Dedifferentiated amniotic fluid mesenchymal stem cell (primary cell): ENCODE data around the gene NFYA.

Experiments
- DNase-seq: peaks from one replicate; pipeline ENCODE4 v3.0.0-alpha.2; 2016; ENCODE audit errors: extremely low spot score

Gene NFYA

DNA sequence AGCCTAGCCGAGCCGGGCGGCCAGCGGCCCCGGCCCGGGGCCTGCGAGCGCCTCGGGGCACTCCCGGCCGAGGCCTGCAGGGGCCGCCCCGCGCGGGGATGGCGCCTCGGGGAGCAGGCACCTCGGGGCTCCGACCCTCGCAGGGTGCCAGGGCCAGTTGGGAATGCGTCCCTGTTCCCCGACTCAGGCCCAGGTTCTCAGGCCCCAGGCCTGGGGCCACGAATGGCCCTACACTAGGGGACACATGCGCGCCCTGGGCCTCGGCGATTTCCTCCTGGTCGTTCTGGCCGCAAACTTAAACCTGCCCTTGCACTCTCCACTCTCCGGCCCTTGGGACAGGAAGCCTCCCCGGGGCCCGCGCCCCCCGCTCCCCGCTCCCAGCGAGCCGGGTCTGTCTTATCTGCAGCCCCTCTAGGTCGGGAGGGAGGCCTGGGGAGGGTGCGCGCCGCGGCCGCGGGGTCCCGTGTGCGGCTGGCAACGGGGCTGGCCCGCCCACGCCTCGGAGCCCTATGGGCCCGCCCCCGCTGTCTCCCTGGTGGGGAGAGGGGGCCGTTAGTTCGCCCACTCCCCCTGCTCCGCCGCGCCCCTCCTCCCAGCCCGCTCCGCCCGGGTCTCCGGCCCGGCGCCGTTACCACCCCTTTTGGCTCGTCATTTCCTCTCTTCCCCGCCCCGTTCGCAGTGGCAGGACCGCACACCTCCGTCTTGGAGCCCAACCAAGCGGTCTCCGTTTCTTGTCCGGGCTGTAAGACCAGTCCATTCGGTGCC lies 611 bp downstream of the NFYA start:
- DNase-seq = peak; percentile 63

DNA sequence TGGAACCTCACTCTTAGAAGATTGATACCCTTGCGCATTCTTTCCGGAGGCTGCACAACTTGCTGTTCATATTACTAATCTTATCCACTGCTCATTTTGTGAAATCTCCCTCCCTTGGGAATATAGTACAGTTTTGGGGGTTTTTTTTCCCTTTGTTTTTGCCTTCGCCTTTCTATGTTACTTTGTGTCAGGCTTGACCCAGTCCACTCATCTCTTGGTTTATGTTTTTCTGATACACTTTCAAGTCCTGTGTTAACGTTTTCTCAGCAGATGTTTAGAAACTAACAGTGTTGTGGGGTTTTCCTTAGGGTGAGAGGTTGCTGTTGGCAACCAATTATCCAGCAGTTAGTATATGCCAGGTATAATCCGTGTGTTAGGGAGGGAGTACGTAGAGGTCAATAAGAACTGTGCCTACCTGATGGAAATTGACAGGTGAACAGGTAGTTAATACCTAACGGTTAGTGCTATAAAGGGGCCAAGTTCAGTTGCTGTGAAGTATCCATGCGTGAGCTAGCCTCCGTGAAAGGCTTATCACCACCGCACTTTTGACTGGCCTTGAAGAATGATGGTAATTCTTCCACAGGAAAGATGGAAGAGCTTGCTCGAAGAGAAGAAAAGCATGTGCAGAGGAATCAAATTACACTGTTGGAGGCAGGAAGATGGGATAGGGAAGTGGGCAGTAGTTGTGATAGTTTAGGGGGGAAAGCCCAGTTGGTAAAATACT lies 1.4 kb downstream of the NFYA start:
- DNase-seq = no peak

DNA sequence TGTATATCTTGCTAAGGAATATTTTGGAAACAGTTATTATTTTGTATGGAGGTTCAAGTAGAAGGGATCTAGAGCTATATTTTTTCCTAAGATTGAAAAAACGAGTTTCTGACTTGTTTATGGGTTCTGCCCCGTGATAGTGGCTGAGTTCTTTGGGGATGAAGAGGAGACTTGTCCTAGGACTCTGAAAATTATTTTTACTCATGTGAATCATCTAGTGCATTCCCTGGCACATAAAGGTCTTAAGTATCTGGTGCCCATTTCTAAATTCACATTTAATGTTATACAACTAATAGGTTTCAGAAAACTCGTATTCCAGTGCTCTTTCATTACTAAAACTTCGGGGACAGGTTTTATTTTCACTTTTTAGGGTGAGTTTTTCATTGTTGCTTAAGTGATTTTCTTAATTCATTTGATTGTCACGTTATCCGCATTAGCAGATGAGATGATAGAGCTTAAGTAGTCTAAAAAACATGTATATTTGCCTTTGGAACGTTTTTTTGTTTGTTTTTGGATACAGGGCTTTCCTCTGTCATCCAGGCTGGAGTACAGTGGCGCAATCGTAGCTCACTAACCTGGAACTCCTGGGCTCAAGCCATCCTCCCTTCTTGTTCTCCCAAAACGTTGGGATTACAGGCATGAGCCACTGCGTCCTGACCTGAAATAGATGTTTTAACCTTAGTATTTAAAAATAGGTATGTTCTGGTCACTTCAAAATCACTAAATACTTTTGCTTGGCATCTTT lies 2.1 kb downstream of the NFYA start:
- DNase-seq = no peak

DNA sequence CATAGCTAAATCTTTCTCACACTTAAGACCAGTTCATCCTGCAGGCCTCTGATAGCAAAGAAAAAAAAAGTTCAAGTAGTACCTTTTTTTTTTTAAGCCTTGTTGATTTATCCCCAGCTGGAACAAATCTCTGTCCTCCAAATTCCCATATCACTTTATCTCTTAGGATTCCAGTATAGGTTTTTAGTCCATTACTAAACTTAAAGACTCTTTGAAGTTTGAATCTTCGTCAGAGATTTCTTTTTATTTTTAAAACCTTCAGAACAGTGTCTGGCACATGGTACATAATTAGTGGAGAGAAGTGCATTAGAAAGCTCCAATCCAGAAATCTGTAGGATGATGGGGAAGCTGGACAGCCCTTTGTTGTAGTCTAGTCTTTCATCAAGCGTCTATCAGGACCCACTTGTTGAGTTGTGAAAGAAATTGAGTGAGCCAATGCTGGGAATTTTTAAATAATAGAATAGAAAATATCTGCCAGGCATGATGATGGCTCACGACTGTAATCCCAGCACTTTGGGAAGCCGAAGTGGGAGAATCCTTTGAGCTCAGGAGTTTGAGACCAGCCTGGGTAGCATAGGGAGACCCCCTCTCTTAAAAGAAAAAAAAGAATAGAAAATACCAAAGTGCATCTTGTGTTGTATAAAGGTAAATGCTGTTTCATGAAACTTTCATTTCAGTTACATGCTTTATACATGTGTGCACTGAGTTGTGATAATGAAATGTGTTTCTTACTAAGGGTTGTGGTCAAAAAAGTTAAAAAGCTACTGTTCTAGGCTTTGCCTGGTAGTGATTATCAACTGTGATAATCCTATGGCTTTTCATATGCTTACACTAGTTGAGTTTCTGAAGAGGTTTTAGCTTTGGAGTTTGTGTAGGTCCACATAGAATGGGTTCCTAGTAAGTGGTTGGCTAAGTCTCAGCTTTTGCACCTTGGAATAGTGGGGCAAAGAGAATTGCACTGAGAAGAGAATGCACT lies 3.2 kb downstream of the NFYA start:
- no peak for DNase-seq

DNA sequence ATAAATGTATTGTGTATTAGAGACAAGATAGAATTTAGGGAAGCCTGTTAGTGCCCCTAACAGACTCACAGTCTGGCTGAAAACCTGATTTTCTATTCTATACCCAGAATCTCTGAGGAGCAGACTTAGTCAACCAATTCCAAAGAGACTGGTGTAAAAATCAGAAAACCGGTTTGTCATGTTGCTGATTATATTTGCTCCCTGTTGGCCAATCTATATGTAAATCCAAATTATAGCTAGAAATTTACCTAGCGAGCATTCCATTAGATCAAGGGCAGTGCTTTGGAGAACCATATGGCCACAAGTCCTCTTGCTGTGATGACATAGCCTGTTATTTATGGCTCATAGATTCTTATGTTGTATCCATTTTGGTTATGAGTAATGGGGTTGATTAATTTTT lies 4.8 kb downstream of the NFYA start:
- DNase-seq = no peak

DNA sequence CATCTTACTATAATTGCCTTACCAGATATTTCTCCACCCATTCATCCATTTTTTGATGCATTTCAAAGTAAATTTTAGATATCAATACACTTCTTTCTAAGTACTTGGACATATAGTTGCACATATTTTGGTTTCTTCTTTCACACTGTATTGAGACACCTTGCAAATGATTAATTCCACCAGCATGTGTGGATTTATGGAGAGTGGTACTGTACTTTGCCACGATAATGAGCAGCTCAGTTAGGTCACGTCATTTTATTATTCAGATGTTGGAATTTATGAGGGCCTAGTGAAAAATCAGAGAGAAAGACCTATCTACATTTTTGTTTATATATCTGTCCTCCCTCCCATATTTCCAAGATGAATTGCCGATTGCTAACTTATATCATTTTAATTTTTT lies 5.3 kb downstream of the NFYA start:
- no peak for DNase-seq

DNA sequence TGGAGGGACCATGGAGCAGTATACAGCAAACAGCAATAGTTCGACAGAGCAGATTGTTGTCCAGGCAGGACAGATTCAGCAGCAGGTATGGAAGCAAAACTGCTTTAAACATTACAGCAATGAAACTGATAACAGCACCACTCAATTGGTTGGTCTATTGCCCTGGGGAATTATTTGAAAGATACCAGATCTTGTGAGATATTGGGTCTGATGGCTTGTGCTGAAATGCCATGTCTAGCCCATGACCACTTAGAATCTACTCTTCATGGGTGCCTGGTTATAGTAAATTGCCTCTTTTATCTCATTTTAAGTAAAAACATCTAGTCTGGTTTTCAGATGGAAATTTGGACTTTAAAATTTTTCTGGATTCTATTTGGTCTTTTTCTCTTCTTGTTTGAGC lies 6.3 kb downstream of the NFYA start:
- no peak for DNase-seq

DNA sequence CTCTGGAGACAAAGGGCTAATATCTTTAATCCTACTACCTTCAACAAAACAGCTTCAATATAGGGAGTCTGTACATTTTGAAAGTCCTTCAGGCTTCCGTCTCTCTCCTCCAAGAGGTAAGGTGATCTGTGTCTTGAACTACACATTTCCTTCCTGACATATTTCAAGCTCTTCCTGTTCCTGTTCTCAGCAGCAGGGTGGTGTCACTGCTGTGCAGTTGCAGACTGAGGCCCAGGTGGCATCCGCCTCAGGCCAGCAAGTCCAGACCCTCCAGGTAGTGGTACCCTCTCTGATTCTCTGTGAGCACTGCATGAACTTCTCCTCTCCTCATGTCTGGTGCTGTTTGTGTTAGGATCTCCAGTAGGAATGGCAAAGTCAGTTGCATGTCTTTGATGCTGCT lies 7.8 kb downstream of the NFYA start:
- no peak for DNase-seq

DNA sequence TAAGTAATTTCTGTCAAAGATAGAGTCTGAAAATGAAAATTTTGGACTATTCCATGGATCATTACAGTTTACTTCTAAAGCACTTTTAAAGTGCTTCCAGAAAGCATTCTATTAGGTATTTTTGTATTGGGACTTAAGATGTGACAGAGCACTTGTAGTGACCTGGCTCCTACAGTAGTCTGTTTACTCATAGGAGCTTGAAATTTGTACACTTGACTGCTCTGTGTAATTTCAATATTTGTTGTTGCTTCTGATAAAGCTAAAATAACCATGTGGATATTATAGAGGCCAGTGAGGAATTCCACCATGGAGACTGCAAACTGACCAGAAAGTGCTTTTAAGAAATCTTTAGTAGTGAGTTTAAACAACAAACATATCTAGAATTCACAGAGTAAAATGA lies 10.3 kb downstream of the NFYA start:
- DNase-seq = no peak

DNA sequence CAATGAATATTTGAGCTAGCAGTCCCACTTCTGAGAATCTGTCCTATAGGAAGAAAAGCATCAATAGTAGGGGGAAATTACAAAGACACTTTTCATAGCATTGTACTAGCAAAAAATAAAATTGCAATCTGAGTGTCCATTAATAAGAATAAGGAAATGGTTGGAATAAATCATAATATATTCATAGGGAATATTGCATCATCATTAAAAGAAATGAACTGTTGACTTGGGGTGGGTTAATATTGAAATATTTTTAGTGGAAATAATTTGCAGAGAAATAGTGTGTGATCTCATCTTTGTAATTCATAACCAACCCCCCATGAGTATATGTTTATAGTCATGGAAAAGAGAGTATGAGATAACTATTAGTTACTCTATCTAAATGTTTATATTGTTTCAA lies 12.4 kb downstream of the NFYA start:
- DNase-seq = no peak

DNA sequence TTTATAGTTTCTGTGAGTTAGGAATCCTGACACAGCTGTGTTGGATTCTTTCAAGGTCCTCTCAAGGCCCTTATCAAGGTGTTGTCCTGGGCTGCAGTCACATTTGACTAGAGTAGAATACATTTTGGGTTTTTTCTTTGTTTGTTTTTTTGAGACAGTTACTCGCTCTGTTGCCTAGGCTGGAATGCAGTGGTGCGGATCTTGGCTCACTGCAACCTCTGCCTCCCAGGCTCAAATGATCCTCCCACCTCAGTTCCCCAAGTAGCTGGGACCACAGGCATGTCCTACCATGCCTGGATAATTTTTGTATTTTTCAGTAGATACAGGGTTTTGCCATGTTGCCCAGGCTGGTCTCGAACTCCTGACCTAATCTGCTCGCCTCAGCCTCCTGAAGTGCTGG lies 15.7 kb downstream of the NFYA start:
- DNase-seq = no peak

DNA sequence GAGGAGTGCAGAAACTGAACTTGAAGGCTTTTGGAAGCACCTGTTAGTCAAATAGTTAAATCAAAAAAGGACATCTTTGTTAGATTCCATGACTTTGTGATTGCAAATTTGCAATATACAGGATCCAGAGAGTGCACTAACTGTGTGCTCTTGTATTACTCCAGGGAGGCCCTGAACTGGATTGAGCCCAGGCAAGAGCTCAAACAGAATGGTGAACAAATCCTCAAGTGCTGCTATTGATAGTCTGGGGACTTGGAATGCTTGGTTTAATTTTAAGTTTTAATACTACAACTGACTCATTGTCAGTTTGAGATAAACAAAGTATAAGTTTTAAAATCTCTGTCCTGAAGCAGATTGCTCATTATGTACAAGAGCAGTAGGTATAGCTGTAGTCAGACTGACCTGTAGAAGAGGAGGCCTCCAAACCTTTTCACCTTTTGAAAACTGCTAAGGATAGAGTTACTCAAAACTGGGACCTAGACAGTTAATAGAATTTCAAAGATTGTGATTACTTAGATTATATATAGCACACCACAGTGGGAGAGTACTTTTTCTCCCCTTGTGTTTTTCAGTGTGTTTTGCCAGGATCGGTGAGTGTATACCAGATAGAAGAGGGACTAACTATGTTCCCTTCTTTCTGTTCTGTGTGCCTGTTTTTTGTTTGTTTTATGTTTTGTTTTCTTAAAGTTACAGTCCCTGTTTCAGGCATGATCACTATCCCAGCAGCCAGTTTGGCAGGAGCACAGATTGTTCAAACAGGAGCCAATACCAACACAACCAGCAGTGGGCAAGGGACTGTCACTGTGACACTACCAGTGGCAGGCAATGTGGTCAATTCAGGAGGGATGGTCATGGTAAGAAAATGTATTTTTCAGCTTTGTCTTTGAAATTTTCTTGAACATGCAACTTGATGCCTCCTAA lies 18.3 kb downstream of the NFYA start:
- DNase-seq = no peak

DNA sequence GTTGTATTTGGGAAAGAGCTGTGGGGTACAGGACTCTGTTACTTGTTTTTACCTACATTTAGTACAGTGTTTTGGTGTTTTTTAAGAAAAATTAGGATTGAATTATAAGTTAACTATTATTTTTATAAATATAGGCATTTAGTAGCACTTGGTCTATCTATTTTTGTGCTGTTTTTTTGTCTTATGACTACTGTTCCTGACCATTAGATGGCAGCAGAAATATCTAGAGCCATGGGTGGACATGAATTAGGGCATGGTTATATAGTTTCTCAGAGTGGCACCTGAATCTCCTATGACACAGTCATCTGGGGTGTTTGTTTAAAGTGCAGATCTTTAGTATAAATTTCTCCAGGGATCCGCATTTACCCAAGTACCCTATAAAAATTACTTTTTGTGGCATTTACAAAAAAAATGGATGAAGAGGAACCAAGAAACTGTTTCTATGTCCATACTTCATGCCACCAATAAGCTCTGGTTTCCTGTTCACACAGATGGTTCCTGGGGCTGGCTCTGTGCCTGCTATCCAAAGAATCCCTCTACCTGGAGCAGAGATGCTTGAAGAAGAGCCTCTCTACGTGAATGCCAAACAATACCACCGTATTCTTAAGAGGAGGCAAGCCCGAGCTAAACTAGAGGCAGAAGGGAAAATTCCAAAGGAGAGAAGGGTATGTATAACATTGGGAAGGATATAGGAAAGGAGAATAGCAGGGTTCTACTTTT lies 19.8 kb downstream of the NFYA start:
- DNase-seq = no peak

DNA sequence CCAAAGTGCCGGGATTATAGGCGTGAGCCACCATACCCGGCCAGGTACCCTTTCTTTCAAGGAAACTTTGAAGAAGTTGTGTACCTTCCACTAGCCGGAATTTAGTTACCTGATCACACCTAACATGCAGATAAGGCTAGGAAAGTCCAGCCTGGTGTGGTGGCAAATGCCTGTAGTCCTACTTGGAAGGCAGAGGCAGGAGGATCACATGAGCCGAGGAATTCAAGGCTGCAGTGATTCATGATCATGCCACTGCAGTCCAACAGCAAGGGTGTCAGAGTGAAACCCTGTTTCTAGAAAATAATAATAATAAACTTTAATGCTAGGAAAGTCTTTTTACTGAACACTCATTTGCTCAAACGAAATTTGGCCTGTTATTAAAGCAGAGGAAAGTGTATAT lies 21.0 kb downstream of the NFYA start:
- DNase-seq = no peak

DNA sequence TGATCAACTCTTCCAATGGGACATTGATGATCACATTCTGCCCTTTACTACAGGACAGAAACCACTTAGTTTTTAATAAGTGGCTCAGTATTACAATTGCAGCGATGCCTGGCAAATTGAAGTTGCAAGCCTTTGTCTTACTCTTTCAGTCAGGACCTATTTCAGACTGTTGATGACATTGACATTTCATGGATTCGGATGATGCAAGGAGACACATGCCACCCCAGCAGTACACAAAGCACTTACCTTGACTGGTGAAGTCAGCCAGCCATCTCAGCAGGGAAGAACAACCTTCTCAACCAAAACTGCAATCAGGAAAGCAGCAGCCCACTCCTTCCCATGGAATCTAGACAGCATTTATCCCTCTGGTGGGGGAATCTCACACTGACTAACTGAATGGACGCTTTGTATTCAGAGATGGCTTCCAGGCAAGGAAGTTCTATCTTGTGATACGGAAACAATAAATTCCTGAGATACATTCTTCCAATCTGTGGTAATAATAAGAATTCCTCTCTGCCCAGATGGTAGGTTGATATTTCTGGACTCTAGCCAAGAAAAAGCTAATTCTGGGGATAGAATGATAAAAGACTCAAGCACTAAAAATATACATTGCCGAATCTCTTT lies 24.8 kb downstream of the NFYA start:
- peak; percentile 58 for DNase-seq

DNA sequence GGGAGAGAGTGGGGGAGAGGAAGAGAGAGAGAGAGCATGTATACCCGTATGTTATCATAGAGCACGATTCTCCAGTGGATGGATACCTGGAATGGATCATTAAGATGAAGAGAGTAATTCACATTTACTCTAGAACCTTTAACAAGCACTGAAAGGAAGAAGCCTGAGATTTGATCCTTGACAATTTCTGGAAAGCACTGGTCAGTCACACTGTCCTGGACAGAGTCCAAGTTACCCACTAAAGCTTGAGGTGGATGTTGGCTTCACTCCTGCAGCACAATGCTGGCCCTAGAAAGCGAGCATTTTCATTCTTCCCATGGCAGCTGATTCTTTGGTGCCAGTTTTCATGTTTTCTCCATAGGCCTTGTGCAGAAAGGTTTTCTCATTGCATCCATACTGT lies 25.6 kb downstream of the NFYA start:
- DNase-seq = no peak

DNA sequence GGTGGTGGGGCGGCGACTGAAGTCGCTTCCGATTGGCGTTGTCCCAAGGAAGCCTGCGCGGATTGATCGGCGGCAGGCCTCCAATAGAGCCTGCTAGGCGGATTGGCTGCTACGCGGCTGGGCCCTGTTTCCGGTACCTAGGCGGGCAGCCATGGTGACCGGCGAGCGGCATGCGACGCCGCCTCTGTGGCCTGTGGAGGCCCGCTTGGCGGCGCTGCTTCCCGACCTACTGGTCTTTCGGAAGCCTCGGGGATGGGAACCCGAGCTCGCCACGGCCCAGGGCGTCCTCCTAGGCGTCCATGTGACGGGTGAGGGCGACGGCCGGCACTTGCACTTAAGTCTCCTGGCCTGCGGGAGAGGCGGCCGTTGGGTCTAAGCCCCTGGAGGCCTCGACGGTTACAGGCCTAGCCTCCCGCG lies 28.1 kb downstream of the NFYA start:
- DNase-seq = no peak

DNA sequence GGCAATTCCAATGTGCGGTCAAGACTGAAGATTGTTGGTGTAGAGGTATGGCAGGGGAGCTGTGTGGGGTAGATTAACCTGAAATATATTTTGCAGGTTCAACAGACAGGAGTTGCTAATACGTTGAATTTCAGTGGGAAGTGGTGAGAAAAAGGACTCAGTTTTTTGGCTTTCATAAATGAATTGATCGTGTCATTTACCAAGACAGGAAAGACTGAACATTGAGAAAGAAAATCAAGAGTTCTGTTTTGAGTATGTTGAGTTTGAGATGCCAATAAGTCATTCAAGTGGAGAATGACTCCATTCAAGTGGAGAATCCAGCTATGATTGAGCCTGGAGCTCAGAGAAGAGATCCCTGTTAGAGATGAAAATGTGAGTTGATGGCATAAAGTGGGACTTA lies 31.1 kb downstream of the NFYA start:
- no peak for DNase-seq

DNA sequence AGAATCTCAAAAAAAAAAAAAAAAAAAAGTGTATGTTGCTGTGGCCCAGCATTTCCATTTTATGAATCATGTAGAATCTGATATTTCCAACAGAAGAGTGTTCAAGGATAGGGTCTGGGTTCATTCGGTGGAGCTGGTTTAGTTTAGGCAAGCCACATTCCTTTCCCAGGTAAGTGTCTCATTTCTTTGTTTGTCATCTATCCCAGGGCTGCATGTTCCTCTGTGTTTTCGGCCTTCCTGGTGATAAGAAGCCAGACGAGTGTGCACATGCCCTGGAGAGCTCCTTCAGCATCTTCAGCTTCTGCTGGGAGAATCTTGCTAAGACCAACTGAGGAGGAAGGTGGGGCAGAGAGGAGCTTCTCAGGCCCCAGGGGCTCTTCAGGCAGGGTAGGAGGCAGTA lies 38.2 kb downstream of the NFYA start:
- no peak for DNase-seq
